GM18526 (cell line): ENCODE data around the gene OXSR1.

Experiments used
- POLR2A ChIP-seq: IDR thresholded peaks from 3 replicates; pipeline ENCODE4 v1.6.1; 2011; ENCODE audit not compliant: insufficient read length; ENCODE audit errors: extremely low read depth

Gene OXSR1

GRCh38 chr3:38124324-38125122, 40.8 kb upstream of the OXSR1 start:
- TF ChIP-seq POLR2A = no peak

- no peak for TF ChIP-seq POLR2A
These were observed 39.8 kb upstream of the OXSR1 start for GRCh38 chr3:38125305-38126120.

- no peak for TF ChIP-seq POLR2A
These were observed 39.0 kb upstream of the OXSR1 start for GRCh38 chr3:38126121-38126892.

- no peak for TF ChIP-seq POLR2A
These were observed 37.6 kb upstream of the OXSR1 start for GRCh38 chr3:38127611-38128302.

- no peak for TF ChIP-seq POLR2A
These were observed 37.1 kb upstream of the OXSR1 start for GRCh38 chr3:38128303-38128655.

- TF ChIP-seq POLR2A = no peak
These were observed 36.3 kb upstream of the OXSR1 start for GRCh38 chr3:38129058-38129457.

- no peak for TF ChIP-seq POLR2A
These were observed 34.7 kb upstream of the OXSR1 start for GRCh38 chr3:38130631-38131065.

GRCh38 chr3:38131621-38132369, 33.5 kb upstream of the OXSR1 start:
- no peak for TF ChIP-seq POLR2A

- no peak for TF ChIP-seq POLR2A
These were observed 32.2 kb upstream of the OXSR1 start for GRCh38 chr3:38133209-38133556.

GRCh38 chr3:38133557-38134405, 31.6 kb upstream of the OXSR1 start:
- no peak for TF ChIP-seq POLR2A

GRCh38 chr3:38136393-38136776, 29.0 kb upstream of the OXSR1 start:
- TF ChIP-seq POLR2A = no peak

- peak; percentile 81 for TF ChIP-seq POLR2A
These were observed 28.3 kb upstream of the OXSR1 start, which contains the start of gene ACAA1 for GRCh38 chr3:38136777-38137614. TSS of gene ACAA1 (minus strand) at chr3:38137127. CDS start at chr3:38137035, 92 bp downstream.
